Nephron progenitor cell (in vitro differentiated cells): ENCODE measurements around the gene PODXL.
"Not testable (repeated sequence)": the region's sequence is repeated elsewhere in the genome, so short reads cannot be mapped to it uniquely, and the experiment has no call there.

Experiments used
- DNase-seq: peaks from one replicate; pipeline ENCODE4 v3.0.0; 2021
- H3K27ac Mint-ChIP-seq: 2 replicates; pipeline ENCODE4 v1.8.0; 2021; ENCODE audit warnings: mild to moderate bottlenecking, moderate library complexity, mixed read lengths
- H3K27me3 Mint-ChIP-seq: 2 replicates; pipeline ENCODE4 v1.8.0; 2021; ENCODE audit warnings: mild to moderate bottlenecking, low read depth, mixed read lengths; ENCODE audit not compliant: poor library complexity
- H3K36me3 Mint-ChIP-seq: 2 replicates; pipeline ENCODE4 v1.8.0; 2021; ENCODE audit warnings: low read depth, mixed read lengths
- H3K4me1 Mint-ChIP-seq: 2 replicates; pipeline ENCODE4 v1.8.0; 2021; ENCODE audit warnings: mixed read lengths
- H3K4me3 Mint-ChIP-seq: 2 replicates; pipeline ENCODE4 v1.8.0; 2021; ENCODE audit warnings: mild to moderate bottlenecking, moderate library complexity, mixed read lengths
- H3K9me3 Mint-ChIP-seq: 2 replicates; pipeline ENCODE4 v1.8.0; 2021; ENCODE audit warnings: mild to moderate bottlenecking, moderate library complexity, mixed read lengths
- TF ChIP-seq, protein P1 (sequence below): fragments of 200-600 bp; sonication (generic); IDR thresholded peaks from 2 replicates; pipeline ENCODE4 v1.5.0; 2021; ENCODE audit warnings: antibody characterized with exemption

PODXL gene

DNA sequence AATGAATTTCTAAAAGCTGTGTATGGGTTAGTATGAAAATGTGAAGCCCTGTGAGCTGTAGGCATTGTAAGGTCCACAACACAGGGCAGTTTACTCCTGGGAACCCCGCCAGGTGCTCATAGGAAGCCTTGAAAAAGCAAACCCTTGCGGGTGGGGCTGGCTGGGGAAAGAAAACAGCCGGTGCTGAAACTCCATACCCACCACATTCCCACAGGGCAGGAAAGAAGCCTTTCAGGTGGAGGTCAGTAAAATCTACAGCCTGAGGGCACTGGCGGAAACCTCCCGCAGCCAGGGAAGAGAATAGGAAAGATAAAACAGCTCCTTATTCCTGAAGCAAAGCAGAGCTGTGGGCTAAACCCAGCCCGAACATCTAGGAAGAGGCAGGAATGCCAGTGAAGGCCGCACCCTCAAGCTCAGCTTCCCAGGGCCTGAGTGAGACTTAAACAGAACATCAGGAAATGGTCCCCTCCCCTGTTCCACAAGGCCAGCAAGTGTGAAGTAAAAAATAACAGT is 34.7 kb downstream of the PODXL start:
- peaks cover 7% of the 10 kb centered on the region for H3K27me3 Mint-ChIP-seq
- H3K27ac Mint-ChIP-seq: no peak overlapping the region
- peaks cover 7% of the 10 kb centered on the region for H3K4me1 Mint-ChIP-seq
- no peak overlapping the region for H3K4me3 Mint-ChIP-seq
- TF ChIP-seq, protein P1, sequence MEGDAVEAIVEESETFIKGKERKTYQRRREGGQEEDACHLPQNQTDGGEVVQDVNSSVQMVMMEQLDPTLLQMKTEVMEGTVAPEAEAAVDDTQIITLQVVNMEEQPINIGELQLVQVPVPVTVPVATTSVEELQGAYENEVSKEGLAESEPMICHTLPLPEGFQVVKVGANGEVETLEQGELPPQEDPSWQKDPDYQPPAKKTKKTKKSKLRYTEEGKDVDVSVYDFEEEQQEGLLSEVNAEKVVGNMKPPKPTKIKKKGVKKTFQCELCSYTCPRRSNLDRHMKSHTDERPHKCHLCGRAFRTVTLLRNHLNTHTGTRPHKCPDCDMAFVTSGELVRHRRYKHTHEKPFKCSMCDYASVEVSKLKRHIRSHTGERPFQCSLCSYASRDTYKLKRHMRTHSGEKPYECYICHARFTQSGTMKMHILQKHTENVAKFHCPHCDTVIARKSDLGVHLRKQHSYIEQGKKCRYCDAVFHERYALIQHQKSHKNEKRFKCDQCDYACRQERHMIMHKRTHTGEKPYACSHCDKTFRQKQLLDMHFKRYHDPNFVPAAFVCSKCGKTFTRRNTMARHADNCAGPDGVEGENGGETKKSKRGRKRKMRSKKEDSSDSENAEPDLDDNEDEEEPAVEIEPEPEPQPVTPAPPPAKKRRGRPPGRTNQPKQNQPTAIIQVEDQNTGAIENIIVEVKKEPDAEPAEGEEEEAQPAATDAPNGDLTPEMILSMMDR: no peak
- H3K9me3 Mint-ChIP-seq: no peaks in the 10 kb centered on the region
- DNase-seq: no peak
- no peaks in the 10 kb centered on the region for H3K36me3 Mint-ChIP-seq

DNA sequence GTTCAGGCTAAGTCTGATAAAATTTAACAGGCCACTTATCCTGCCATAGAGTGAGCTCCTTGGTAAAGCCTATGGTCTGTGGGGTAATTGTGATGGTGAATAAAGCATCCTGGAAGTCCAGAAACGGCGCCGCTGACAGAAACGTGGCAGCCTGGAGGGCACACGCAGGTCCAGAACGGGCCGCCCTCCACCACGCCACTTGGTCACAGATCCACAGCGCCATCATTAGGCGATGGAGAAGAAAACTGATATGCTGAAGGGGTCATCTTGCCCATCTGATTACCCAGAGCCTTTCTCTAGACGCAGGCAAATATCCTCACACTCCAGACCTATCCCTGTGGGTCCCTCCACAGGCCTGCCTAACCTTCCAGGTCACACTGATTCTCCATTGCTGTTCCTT is 37.8 kb downstream of the PODXL start:
- H3K4me3 Mint-ChIP-seq: no peak overlapping the region
- TF ChIP-seq, protein P1: no peak
- no peaks in the 10 kb centered on the region for H3K9me3 Mint-ChIP-seq
- no peak for DNase-seq
- H3K36me3 Mint-ChIP-seq: no peaks in the 10 kb centered on the region
- peaks cover 3% of the 10 kb centered on the region for H3K27me3 Mint-ChIP-seq
- H3K27ac Mint-ChIP-seq: no peak overlapping the region
- H3K4me1 Mint-ChIP-seq: peaks cover 8% of the 10 kb centered on the region

DNA sequence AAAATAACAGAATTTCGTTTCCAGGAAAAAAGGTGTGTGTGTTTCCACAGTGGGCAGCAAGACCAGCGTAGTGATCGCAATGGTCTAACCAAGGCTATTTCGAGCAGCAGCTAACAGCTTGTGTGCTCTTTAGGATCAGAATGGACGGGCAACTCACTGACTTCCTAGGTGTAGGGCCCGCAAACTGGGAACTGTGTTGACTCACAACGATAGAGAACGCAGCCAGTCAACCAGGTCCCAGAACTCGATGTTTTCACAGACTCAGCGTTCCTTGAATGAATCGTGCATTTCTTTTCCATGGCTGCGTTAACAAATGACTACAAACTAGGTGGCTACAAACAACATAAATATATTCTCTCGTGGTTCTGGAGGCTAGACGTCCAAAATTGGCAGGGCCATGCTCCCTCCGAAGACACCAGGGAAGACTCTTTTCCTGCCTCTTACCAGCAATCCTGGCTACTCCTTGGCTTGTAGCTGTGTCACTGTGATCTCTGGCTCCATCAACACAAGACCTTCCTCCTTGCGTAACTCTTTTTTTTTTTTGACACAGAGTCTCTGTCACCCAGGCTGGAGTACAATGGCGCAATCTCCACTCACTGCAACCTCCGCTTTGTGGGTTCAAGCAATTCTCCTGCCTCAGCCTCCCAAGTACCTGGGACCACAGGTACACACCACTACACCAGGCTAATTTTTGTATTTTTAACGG is 39.1 kb downstream of the PODXL start:
- no peaks in the 10 kb centered on the region for H3K9me3 Mint-ChIP-seq
- TF ChIP-seq, protein P1: no peak
- no peak overlapping the region for H3K27ac Mint-ChIP-seq
- peaks cover 16% of the 10 kb centered on the region for H3K4me1 Mint-ChIP-seq
- no peaks in the 10 kb centered on the region for H3K36me3 Mint-ChIP-seq
- no peak overlapping the region for H3K4me3 Mint-ChIP-seq
- DNase-seq: no peak
- H3K27me3 Mint-ChIP-seq: peaks cover 6% of the 10 kb centered on the region

DNA sequence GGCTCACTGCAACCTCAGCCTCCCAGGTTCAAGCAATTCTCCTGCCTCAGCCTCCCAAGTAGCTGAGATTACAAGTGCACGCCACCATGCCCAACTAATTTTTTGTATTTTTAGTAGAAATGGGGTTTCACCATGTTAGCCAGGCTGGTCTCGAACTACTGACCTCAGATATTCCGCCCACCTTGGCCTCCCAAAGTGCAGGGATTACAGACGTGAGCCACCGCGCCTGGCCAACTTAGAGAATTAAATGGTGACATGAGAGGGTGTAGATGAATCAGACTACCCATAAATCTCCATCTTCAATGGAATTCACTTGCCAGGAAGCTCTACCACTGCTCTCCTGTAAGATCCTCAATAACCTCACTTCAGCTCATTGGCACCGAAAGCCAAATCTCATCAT is 41.0 kb downstream of the PODXL start:
- not testable (repeated sequence) for H3K4me3 Mint-ChIP-seq, DNase-seq, H3K36me3 Mint-ChIP-seq, H3K4me1 Mint-ChIP-seq, H3K27me3 Mint-ChIP-seq, H3K27ac Mint-ChIP-seq, H3K9me3 Mint-ChIP-seq

DNA sequence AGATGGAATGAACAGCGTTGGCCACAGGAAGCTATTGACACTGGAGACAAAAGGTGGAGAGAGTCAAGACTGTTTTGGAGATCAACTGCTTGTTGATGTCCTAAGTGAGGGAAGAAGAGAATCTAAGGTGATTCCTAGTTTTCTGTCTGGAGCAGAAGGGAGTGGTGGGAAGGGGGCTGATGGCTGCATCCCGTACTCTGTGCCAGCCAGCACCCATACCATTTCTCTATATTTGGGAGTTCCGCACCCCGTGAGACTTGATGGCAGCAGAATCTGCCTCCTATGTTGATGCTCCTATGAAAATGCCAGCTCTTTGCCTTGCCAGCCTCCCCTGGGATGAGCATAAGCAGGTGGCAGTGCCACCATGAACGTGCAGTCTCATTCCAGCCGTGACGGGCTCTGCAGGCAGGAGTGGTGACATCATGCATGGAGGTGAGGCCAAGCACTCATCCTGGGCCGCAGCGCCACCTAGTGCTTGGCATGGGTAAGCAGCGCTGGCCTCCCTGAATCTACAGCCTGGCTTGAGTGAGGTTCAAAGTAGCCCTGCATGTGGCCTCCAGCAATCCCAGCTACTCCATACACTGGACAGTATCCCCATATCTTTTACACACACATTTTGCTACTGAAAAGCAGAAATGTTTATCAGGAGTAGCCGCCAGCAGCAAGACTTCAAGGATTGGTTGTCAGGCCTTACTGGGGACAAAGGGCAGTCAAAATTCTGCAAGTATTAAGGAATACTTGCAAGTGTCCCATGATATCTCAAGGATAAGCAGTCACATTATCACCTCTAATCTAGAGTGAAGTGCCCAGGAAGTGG is 43.0 kb downstream of the PODXL start:
- no peak overlapping the region for H3K4me3 Mint-ChIP-seq
- H3K27ac Mint-ChIP-seq: peak overlapping the region; percentile 59
- TF ChIP-seq, protein P1: peak; percentile 95
- peak; percentile 90 for DNase-seq
- no peaks in the 10 kb centered on the region for H3K9me3 Mint-ChIP-seq
- no peaks in the 10 kb centered on the region for H3K36me3 Mint-ChIP-seq
- H3K4me1 Mint-ChIP-seq: peaks cover 9% of the 10 kb centered on the region
- peaks cover 6% of the 10 kb centered on the region for H3K27me3 Mint-ChIP-seq

DNA sequence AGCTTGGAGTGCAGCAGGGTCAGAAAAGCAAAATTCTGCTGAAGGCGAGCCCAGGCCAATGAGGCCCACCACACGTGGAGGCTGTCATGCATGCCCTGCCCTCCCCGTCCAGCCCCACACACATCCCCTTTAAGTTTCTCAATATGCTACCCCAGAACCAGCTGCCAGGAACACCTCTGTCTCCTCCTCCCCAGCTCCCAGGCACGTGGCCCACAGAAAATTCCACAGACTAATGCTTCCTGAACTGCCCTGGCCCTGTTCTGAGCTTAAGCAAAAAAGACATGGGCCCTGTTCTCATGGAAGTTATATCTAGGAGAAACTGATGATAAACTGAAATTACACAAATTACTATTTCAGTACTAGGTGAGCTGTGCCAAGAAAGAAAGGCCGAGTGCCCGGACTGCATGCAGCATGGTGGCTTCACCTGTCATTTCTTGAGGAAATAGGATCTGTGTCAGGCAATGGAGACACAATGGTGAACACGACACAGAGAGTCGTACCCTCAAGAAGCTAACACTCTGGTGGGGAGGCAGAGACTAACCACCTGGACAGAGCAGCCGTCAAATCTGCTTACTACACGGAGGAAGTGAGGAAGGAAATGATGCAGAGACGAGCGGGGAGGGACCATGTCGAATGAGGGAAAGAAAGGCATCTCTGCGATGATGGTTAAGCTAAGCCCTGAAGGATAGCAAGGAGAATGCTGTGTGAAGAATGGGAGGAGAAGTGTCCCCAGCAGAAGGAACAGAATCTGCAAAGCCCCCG is 44.5 kb downstream of the PODXL start:
- peaks cover 6% of the 10 kb centered on the region for H3K27me3 Mint-ChIP-seq
- H3K4me1 Mint-ChIP-seq: peaks cover 9% of the 10 kb centered on the region
- TF ChIP-seq, protein P1: no peak
- H3K4me3 Mint-ChIP-seq: no peak overlapping the region
- no peaks in the 10 kb centered on the region for H3K9me3 Mint-ChIP-seq
- no peak for DNase-seq
- H3K27ac Mint-ChIP-seq: no peak overlapping the region
- no peaks in the 10 kb centered on the region for H3K36me3 Mint-ChIP-seq
